Upper lobe of left lung (tissue), 4 donors: ENCODE data around the gene PID1.

Source experiments
- EP300 ChIP-seq, 4 donors: sonication (generic); formaldehyde crosslinking; IDR thresholded peaks; one replicate each; pipeline ENCODE4 v1.5.1; 2017; ENCODE audit warnings: antibody characterized with exemption in 4 of 4, control low read depth in 2 of 4
- POLR2A ChIP-seq, 4 donors: fragments of 450-650 bp; IDR thresholded peaks; one replicate each; pipeline ENCODE4 v1.5.1; 2016 to 2017; ENCODE audit warnings: antibody characterized with exemption in 4 of 4, mild to moderate bottlenecking in 2 of 4
- TF ChIP-seq, protein P1 (sequence below), 6 experiments: fragments of 450-650 bp in 4 of 6; fragments of 200-600 bp in 2 of 6; sonication (generic) in 2 of 6; IDR thresholded peaks; one replicate each; pipeline ENCODE4 v1.5.1; 2016 to 2019; ENCODE audit warnings: antibody characterized with exemption in 6 of 6

DNA sequence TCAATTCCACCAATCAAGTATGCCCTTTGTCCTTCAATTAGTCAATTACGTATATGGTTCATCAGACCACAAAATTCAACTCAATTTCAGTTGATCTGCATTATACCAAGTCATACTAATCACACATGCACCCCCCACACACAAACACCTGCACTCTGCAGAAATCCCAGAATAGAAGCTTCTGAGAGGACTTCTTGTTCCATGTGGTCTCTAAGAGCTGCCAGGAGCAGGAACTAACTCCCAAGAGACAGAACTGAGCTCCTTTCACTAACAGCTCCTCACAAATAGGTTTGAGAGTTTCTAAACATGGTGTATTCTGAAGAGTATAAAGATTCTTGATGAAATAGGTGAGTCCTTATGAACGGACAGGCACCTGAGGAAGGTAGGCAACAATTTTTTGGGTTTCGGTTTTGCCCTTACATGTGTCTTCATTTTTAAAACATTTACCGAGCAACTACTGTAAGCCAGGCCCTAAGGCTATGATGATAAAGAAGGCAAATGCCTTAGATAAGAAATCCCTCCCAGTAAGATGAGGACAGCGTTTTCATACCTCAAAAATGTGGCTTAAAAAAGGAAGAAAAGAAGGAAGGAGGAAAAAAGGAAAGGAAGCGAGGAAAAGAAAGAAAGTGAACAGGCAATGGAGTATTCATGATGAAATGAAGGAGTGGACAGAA is 183.1 kb downstream of the PID1 start:
- TF ChIP-seq, protein P1, sequence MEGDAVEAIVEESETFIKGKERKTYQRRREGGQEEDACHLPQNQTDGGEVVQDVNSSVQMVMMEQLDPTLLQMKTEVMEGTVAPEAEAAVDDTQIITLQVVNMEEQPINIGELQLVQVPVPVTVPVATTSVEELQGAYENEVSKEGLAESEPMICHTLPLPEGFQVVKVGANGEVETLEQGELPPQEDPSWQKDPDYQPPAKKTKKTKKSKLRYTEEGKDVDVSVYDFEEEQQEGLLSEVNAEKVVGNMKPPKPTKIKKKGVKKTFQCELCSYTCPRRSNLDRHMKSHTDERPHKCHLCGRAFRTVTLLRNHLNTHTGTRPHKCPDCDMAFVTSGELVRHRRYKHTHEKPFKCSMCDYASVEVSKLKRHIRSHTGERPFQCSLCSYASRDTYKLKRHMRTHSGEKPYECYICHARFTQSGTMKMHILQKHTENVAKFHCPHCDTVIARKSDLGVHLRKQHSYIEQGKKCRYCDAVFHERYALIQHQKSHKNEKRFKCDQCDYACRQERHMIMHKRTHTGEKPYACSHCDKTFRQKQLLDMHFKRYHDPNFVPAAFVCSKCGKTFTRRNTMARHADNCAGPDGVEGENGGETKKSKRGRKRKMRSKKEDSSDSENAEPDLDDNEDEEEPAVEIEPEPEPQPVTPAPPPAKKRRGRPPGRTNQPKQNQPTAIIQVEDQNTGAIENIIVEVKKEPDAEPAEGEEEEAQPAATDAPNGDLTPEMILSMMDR (IDR thresholded peaks at IDR 0.05) = no peak
- TF ChIP-seq POLR2A (IDR thresholded peaks at IDR 0.05) = no peak
- no peak for TF ChIP-seq EP300 (IDR thresholded peaks at IDR 0.05)
